Loucy (cell line): ENCODE data around the gene RPL22.

Experiments used
- H2AFZ ChIP-seq: fragments of 200-600 bp; sonication (generic); 2 replicates; pipeline ENCODE4 v1.6.0; 2016; ENCODE audit warnings: antibody characterized with exemption, mild to moderate bottlenecking, low read length, moderate library complexity
- H3F3A ChIP-seq: fragments of 200-600 bp; 2 replicates; pipeline ENCODE4 v1.6.0; 2016; ENCODE audit warnings: antibody characterized with exemption, low read depth, mild to moderate bottlenecking
- H3K27me3 ChIP-seq: fragments of 200-600 bp; sonication (generic); 2 replicates; pipeline ENCODE4 v1.6.1; 2014; ENCODE audit warnings: low read length, mild to moderate bottlenecking; ENCODE audit not compliant: insufficient read depth, poor library complexity, severe bottlenecking
- H3K36me3 ChIP-seq: fragments of 200-600 bp; sonication (generic); 2 replicates; pipeline ENCODE4 v1.6.1; 2016; ENCODE audit warnings: low read length; ENCODE audit not compliant: insufficient read depth
- H3K4me1 ChIP-seq: fragments of 200-600 bp; sonication (generic); 2 replicates; pipeline ENCODE4 v1.5.1; 2014; ENCODE audit warnings: low read length, mild to moderate bottlenecking; ENCODE audit not compliant: insufficient read depth, poor library complexity, severe bottlenecking
- H3K4me2 ChIP-seq: fragments of 200-600 bp; sonication (generic); 2 replicates; pipeline ENCODE4 v1.6.0; 2014; ENCODE audit warnings: antibody characterized with exemption, low read length, low read depth, mild to moderate bottlenecking; ENCODE audit not compliant: poor library complexity, severe bottlenecking
- H3K4me3 ChIP-seq: fragments of 200-600 bp; sonication (generic); 2 replicates; pipeline ENCODE4 v1.5.1; 2014; ENCODE audit warnings: low read length, mild to moderate bottlenecking, mixed read lengths; ENCODE audit not compliant: poor library complexity, severe bottlenecking
- H3K79me2 ChIP-seq: fragments of 200-600 bp; sonication (generic); 2 replicates; pipeline ENCODE4 v1.6.1; 2014; ENCODE audit warnings: low read length; ENCODE audit not compliant: insufficient read depth
- H3K9ac ChIP-seq: fragments of 200-600 bp; sonication (generic); 2 replicates; pipeline ENCODE4 v1.6.0; 2014; ENCODE audit warnings: mild to moderate bottlenecking, low read depth, low read length, moderate library complexity; ENCODE audit not compliant: poor library complexity, severe bottlenecking
- H3K9me2 ChIP-seq: fragments of 200-600 bp; sonication (generic); replicated peaks from 2 replicates; pipeline ENCODE4 v1.6.1; 2016; ENCODE audit warnings: low read depth, low read length, mixed read lengths
- H3K9me3 ChIP-seq: fragments of 200-600 bp; sonication (generic); 2 replicates; pipeline ENCODE4 v1.6.1; 2014; ENCODE audit warnings: mild to moderate bottlenecking, antibody characterized with exemption, low read length, low read depth; ENCODE audit not compliant: insufficient read depth
- H4K20me1 ChIP-seq: fragments of 200-600 bp; sonication (generic); 2 replicates; pipeline ENCODE4 v1.6.0; 2014; ENCODE audit warnings: antibody characterized with exemption, low read length, mild to moderate bottlenecking; ENCODE audit not compliant: insufficient read depth, poor library complexity, severe bottlenecking
- EZH2phosphoT487 ChIP-seq: fragments of 200-600 bp; IDR thresholded peaks from 2 replicates; pipeline ENCODE4 v1.6.1; 2018; ENCODE audit warnings: antibody characterized with exemption, mild to moderate bottlenecking, moderate library complexity, borderline replicate concordance
- TF ChIP-seq, protein P1 (sequence below): fragments of 200-600 bp; sonication (generic); conservative IDR thresholded peaks from 2 replicates; pipeline ENCODE4 v1.5.1; 2014; ENCODE audit warnings: mild to moderate bottlenecking, antibody characterized with exemption, low read length

RPL22 gene

GRCh38 chr1:6199298-6200187 is at the start of gene RPL22:
TSS of gene RPL22 (minus strand) at chr1:6199595. CDS start at chr1:6199573, 22 bp downstream.
- Histone ChIP-seq H3K79me2 (peaks cover 43% of the 10 kb centered on the region), H3K36me3 (peaks cover 14% of the 10 kb centered on the region; the same call in 1 of the 2 replicates), H3K4me3 (peak within 1 kb of the TSS; percentile 87)

DNA sequence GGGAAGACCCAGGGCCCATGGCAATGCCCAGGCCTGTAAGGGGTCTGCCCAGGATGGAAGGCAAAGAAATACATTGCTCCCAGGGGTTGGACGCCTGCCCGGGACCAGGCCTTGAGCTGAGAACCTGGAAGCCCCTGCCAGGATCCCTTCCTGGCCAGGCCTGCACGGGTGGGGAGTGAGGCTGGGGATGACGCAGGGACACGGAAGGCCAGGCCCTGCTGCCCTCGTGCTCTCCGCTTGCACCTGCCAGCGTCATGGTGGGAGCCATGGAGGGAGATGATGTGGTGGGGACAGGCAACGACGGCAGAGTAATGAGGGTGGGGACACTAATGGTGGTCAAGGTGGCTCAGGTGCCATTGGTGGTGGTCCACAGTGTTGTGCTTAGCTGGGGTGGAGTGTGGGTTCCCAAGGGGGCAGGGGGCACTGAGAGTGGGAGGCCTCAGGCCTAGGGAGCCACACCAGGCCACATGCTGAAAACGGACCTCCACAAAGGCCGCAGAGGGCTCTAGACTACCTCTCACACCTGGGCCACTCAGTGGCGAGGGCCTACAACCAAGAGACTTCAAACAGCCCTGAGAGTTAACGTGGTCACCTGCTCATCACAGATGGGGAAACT is 48.9 kb upstream of the RPL22 start:
- Histone ChIP-seq H4K20me1 (no peaks in the 10 kb centered on the region), H3K79me2 (no peaks in the 10 kb centered on the region), H3K4me3 (no peak overlapping the region), H2AFZ (no peak overlapping the region), H3F3A (no peaks in the 10 kb centered on the region), H3K9ac (no peak overlapping the region), H3K4me1 (no peaks in the 10 kb centered on the region), H3K9me2 (no peaks in the 10 kb centered on the region), H3K36me3 (no peaks in the 10 kb centered on the region), H3K9me3 (no peaks in the 10 kb centered on the region), H3K27me3 (no peaks in the 10 kb centered on the region), H3K4me2 (no peak overlapping the region)
- TF ChIP-seq, protein P1, sequence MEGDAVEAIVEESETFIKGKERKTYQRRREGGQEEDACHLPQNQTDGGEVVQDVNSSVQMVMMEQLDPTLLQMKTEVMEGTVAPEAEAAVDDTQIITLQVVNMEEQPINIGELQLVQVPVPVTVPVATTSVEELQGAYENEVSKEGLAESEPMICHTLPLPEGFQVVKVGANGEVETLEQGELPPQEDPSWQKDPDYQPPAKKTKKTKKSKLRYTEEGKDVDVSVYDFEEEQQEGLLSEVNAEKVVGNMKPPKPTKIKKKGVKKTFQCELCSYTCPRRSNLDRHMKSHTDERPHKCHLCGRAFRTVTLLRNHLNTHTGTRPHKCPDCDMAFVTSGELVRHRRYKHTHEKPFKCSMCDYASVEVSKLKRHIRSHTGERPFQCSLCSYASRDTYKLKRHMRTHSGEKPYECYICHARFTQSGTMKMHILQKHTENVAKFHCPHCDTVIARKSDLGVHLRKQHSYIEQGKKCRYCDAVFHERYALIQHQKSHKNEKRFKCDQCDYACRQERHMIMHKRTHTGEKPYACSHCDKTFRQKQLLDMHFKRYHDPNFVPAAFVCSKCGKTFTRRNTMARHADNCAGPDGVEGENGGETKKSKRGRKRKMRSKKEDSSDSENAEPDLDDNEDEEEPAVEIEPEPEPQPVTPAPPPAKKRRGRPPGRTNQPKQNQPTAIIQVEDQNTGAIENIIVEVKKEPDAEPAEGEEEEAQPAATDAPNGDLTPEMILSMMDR, result no peak
- TF ChIP-seq EZH2phosphoT487, result no peak

More at GRCh38 chr1:6199298-6200187, at the start of gene RPL22:
- Histone ChIP-seq H3F3A (no peaks in the 10 kb centered on the region), H3K4me2 (peak within 1 kb of the TSS; percentile 78), H3K9ac (peak within 1 kb of the TSS; percentile 92), H3K9me3 (no peaks in the 10 kb centered on the region), H3K4me1 (peaks cover 39% of the 10 kb centered on the region), H3K27me3 (peaks cover 24% of the 10 kb centered on the region), H3K9me2 (no peaks in the 10 kb centered on the region), H4K20me1 (peaks cover 38% of the 10 kb centered on the region), H2AFZ (peak within 1 kb of the TSS; percentile 94)
- TF ChIP-seq, protein P1, result no peak
- TF ChIP-seq EZH2phosphoT487, result no peak

DNA sequence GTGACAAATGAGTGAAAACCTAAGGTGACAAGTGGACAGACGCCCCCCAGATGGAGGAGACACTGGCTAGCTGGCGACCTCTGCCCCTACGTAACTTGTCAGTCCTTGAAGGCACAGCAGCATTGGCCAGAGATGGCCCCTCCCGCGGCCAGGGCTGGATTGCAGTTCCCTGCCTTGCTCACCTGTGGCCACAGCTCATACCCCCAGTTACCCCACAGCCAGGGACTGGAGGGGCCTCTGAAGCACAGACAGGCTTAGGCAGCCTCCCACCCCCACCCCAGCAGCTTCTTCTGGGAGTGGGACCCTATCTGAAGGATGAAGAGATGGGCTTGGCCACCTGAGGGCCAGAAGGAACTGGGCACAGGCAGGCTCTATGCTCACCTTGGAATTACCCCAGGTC is 48.3 kb upstream of the RPL22 start:
- no peak overlapping the region for H3K4me2 ChIP-seq
- no peaks in the 10 kb centered on the region for H3K4me1 ChIP-seq
- no peaks in the 10 kb centered on the region for H4K20me1 ChIP-seq
- H3K27me3 ChIP-seq, result no peaks in the 10 kb centered on the region
- no peak overlapping the region for H3K4me3 ChIP-seq
- H3K9me2 ChIP-seq, result no peaks in the 10 kb centered on the region
- H3F3A ChIP-seq, result no peaks in the 10 kb centered on the region
- H3K36me3 ChIP-seq, result no peaks in the 10 kb centered on the region
- no peaks in the 10 kb centered on the region for H3K9me3 ChIP-seq
- H3K79me2 ChIP-seq, result no peaks in the 10 kb centered on the region
- no peak overlapping the region for H2AFZ ChIP-seq
- no peak for TF ChIP-seq EZH2phosphoT487
- TF ChIP-seq, protein P1, result no peak
- H3K9ac ChIP-seq, result no peak overlapping the region
